OCI-LY7 (cell line): ENCODE results near the gene APLN. TPM values are rescaled to one million over a fixed set of nuclear protein-coding genes. Genes with fewer than 3 reads are reported as not detected.

Source experiments
- BruUV-seq: library from RNA; stranded (reverse); fragments of 400-500 nt; replicated peaks from 2 replicates; lab custom pipeline; 2021; lab: Mats Ljungman, UMichigan
- CTCF ChIA-PET: fragments of 300-600 bp; sonication (Branson Sonifier 250); formaldehyde crosslinking; loops from one replicate; lab custom pipeline; 2022; ENCODE audit warnings: antibody characterized with exemption; ENCODE audit not compliant: unreplicated experiment; lab: Charles Lee
- POLR2A ChIA-PET: fragments of 300-600 bp; sonication (Branson Sonifier 250); formaldehyde crosslinking; loops from one replicate; lab custom pipeline; 2022; ENCODE audit warnings: antibody characterized with exemption; lab: Charles Lee
- DNase-seq: peaks from one replicate; pipeline ENCODE4 v3.0.0-alpha.2; 2015; ENCODE audit warnings: low spot score
- H2AFZ ChIP-seq: fragments of 200-600 bp; sonication (generic), shearing (Covaris generic); 2 replicates; pipeline ENCODE4 v1.6.1; 2014; ENCODE audit warnings: mild to moderate bottlenecking, antibody characterized with exemption, low read length, moderate library complexity
- H3K27ac ChIP-seq: fragments of 200-600 bp; sonication (generic); 2 replicates; pipeline ENCODE4 v1.5.1; 2014; ENCODE audit warnings: mixed run types, low read depth, mild to moderate bottlenecking, moderate library complexity, low read length, inconsistent platforms; ENCODE audit not compliant: poor library complexity, severe bottlenecking
- H3K36me3 ChIP-seq: fragments of 200-600 bp; sonication (generic); 2 replicates; pipeline ENCODE4 v1.6.1; 2014; ENCODE audit warnings: mild to moderate bottlenecking, antibody characterized with exemption, low read length, moderate library complexity, mixed read lengths; ENCODE audit not compliant: insufficient read depth
- H3K4me1 ChIP-seq: fragments of 200-600 bp; sonication (generic); 2 replicates; pipeline ENCODE4 v1.5.1; 2014; ENCODE audit warnings: mild to moderate bottlenecking, low read length; ENCODE audit not compliant: insufficient read depth, poor library complexity, severe bottlenecking
- H3K4me2 ChIP-seq: fragments of 200-600 bp; sonication (generic); 2 replicates; pipeline ENCODE4 v1.6.1; 2014; ENCODE audit warnings: mild to moderate bottlenecking, low read length
- H3K4me3 ChIP-seq: fragments of 200-600 bp; sonication (generic); 2 replicates; pipeline ENCODE4 v1.5.1; 2014; ENCODE audit warnings: mild to moderate bottlenecking, low read depth, low read length; ENCODE audit not compliant: poor library complexity, severe bottlenecking
- H3K79me2 ChIP-seq: fragments of 200-600 bp; sonication (generic); 2 replicates; pipeline ENCODE4 v1.6.1; 2016; ENCODE audit warnings: low read depth, mild to moderate bottlenecking, low read length, moderate library complexity, mixed read lengths; ENCODE audit not compliant: insufficient read depth
- H3K9me2 ChIP-seq: fragments of 200-600 bp; sonication (generic); 2 replicates; pipeline ENCODE4 v1.6.1; 2016; ENCODE audit warnings: mild to moderate bottlenecking, low read length, mixed read lengths; ENCODE audit not compliant: insufficient read depth
- H3K9me3 ChIP-seq: fragments of 200-600 bp; sonication (generic); 2 replicates; pipeline ENCODE4 v1.6.1; 2014; ENCODE audit warnings: mild to moderate bottlenecking, mixed run types, low read length, mixed read lengths
- H4K20me1 ChIP-seq: fragments of 200-600 bp; sonication (generic); 2 replicates; pipeline ENCODE4 v1.6.1; 2014; ENCODE audit warnings: mild to moderate bottlenecking, antibody characterized with exemption, low read length, moderate library complexity, mixed read lengths; ENCODE audit not compliant: insufficient read depth
- EZH2phosphoT487 ChIP-seq: fragments of 200-600 bp; sonication (generic); IDR thresholded peaks from 2 replicates; pipeline ENCODE4 v1.6.1; 2018; ENCODE audit warnings: low read depth, borderline replicate concordance, mild to moderate bottlenecking, mixed run types, antibody characterized with exemption, low read length, moderate library complexity, mixed read lengths
- intact Hi-C: fragments of 100-400 bp; cut with micrococcal nuclease; formaldehyde crosslinking; loops from one replicate; pipeline ENCODE4 v1.10.0; 2022; ENCODE audit not compliant: unreplicated experiment
- total RNA-seq, 2 experiments: library from RNA; depleted of rRNA in 1 of 2; stranded (reverse); fragments of >200 nt in 1 of 2; shearing (Covaris generic) in 1 of 2; gene quantifications; 2 replicates each; pipeline ENCODE4 v1.2.3, GENCODE V29; 2014 to 2022
- TF ChIP-seq, protein P1 (sequence below): fragments of 200-600 bp; sonication (generic); conservative IDR thresholded peaks from 2 replicates; pipeline ENCODE4 v1.5.1; 2014; ENCODE audit warnings: mild to moderate bottlenecking, antibody characterized with exemption, low read length, moderate library complexity, mixed read lengths

The APLN gene
- total RNA-seq, 2 experiments from 2014 or later = 0.13 TPM; not detected in 1

DNA sequence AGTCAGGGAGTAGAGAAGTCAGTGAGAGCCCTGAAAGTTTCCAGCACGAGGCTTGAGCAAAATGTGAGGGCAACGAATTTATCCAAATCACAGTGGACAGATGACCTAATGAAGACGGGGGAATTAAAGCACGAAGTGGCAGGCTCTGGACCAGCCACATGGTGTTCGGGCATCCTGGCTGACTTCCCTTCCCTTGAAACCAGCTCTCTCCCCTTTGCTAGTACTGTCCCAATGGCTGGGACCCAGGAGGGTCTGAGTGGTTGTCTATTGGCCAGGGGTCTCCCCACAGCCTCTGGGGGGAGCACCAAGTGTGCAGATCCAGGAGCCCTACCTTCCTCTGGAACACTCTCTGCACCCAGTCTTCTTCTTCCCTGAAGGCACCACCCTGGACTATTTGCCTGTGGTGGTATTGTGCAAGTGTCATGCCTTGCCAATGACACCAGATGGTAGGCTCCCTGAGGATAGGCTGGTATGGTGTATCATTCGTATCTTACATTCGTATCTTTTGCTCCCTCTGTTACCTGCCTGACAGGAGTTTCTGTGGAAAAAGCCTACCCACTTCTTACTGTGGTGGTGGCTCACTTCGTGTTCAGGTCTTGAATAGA is 2.1 kb downstream of the APLN start:
- TF ChIP-seq, protein P1, sequence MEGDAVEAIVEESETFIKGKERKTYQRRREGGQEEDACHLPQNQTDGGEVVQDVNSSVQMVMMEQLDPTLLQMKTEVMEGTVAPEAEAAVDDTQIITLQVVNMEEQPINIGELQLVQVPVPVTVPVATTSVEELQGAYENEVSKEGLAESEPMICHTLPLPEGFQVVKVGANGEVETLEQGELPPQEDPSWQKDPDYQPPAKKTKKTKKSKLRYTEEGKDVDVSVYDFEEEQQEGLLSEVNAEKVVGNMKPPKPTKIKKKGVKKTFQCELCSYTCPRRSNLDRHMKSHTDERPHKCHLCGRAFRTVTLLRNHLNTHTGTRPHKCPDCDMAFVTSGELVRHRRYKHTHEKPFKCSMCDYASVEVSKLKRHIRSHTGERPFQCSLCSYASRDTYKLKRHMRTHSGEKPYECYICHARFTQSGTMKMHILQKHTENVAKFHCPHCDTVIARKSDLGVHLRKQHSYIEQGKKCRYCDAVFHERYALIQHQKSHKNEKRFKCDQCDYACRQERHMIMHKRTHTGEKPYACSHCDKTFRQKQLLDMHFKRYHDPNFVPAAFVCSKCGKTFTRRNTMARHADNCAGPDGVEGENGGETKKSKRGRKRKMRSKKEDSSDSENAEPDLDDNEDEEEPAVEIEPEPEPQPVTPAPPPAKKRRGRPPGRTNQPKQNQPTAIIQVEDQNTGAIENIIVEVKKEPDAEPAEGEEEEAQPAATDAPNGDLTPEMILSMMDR = no peak
- TF ChIP-seq EZH2phosphoT487 = no peak
- ChIA-PET POLR2A (interaction anchor here (0.6 kb wide), 1 partner anchor 16 kb away, joined by 3 read pairs; no protein-coding TSS in a partner anchor), CTCF (no interaction called here)
- Histone ChIP-seq H3K79me2 (no peaks in the 10 kb centered on the region), H3K4me2 (no peak overlapping the region), H3K27ac (no peak overlapping the region), H3K4me1 (peaks cover 7% of the 10 kb centered on the region), H3K36me3 (no peaks in the 10 kb centered on the region), H3K9me3 (no peaks in the 10 kb centered on the region), H2AFZ (no peak overlapping the region), H3K9me2 (no peaks in the 10 kb centered on the region), H3K4me3 (no peak overlapping the region), H4K20me1 (no peaks in the 10 kb centered on the region)
- no peak for DNase-seq
- no TSS peak for BruUV-seq
- intact Hi-C loops = no loop called here

DNA sequence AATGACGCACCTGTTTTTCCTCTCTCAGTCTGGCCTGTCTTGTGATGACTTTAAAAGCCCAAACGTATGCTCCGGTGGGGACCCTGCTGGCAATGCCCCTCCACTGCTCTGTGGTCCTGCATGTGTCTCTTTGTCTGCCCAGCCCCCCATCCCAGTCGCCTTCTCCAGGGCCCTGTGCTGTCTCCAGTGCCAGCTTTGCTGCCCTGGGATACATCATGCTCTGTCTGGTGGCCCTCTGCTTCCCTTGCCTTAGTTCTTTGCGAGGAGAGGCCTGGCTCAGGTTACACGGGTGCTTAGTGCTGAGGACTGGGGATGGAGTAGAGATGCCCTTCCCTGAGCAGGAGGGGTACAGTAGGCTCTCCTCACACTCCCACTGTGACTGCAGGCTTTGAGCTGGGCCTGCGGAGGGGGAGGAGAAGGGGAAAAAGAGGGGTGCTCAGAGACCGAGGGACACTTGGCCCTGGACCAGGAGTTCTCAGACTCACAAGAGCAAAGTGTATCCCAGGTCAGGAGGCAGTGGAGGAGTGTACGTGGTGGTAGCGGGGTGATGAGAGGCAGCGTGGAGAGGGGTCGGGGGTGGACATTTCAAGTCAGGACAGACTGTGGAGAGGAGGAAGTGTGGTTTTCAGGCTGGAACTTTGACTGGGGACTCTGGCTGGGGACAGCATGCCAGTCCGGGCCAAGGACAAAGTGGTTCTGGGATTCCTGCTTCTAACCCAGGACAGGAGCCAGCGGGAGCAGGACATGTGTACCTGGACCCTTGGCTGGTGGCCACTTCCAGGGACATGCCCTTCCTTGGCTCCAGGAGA is 2.8 kb downstream of the APLN start:
- Histone ChIP-seq H3K9me2 (no peaks in the 10 kb centered on the region), H3K4me2 (no peak overlapping the region), H3K4me3 (no peak overlapping the region), H3K4me1 (peaks cover 7% of the 10 kb centered on the region), H3K9me3 (no peaks in the 10 kb centered on the region), H2AFZ (no peak overlapping the region), H3K27ac (no peak overlapping the region), H3K36me3 (no peaks in the 10 kb centered on the region), H3K79me2 (no peaks in the 10 kb centered on the region), H4K20me1 (no peaks in the 10 kb centered on the region)
- intact Hi-C loops = no loop called here
- POLR2A ChIA-PET = interaction anchor here (0.6 kb wide), 1 partner anchor 16 kb away, joined by 3 read pairs; no protein-coding TSS in a partner anchor
- no TSS peak for BruUV-seq
- DNase-seq = no peak
- TF ChIP-seq EZH2phosphoT487 = no peak
- TF ChIP-seq, protein P1 = no peak
- CTCF ChIA-PET = no interaction called here
